RKO (cell line): ENCODE measurements around the gene MAD1L1.
"Not testable (repeated sequence)": the region's sequence is repeated elsewhere in the genome, so short reads cannot be mapped to it uniquely, and the experiment has no call there.

Experiments
- DNase-seq: peaks from one replicate; pipeline ENCODE4 v3.0.0-alpha.2; 2016; ENCODE audit warnings: low spot score

Gene MAD1L1

GRCh38 chr7:1863091-1863900 lies 369.4 kb downstream of the MAD1L1 start:
- no peak for DNase-seq

- no peak for DNase-seq
Observed at GRCh38 chr7:1862560-1862959, 370.2 kb downstream of the MAD1L1 start.

GRCh38 chr7:1861799-1862458 lies 370.8 kb downstream of the MAD1L1 start:
- DNase-seq = no peak

- not testable (repeated sequence) for DNase-seq
Observed at GRCh38 chr7:1860881-1861798, 371.6 kb downstream of the MAD1L1 start.

GRCh38 chr7:1859266-1860035 lies 373.3 kb downstream of the MAD1L1 start:
- DNase-seq = no peak

DNA sequence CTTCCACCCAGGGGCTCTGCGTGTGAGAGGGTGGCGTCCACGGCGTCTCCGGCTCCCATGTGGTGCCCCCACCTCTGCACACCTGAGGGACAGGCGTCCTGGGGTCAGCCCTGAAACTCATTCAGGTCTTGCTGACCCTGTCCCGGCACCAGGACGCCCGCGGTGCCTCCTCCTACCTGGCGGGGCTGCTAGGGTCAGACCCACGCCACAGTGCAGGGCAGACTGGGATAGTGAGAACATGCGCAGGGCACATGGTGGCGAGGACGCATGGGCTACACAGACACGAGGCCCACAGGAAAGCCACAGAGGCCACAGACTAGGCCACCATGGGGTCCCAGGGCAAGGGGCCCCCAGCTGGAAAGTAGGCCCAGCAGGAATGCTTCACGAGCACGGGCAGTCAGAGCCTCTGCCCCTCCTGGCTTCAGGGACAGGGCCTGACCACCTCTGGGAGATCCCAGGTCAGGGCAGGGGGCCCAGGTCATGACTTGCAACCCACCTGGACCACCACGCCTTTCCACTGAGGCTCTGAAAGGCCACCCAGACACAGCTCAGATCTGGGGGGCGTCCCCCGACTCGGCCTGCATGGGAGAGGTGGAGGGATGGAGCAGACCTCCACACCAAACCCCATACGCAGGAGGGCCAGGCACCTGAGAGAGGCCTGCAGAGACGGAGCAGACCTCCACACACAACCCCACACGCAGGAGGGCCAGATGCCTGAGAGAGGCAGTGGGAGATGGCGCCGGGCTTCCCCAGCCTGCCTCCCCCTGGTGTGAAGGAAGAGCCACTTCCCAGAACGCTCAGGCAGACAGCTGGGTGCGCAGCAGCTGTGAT lies 374.1 kb downstream of the MAD1L1 start:
- no peak for DNase-seq

DNA sequence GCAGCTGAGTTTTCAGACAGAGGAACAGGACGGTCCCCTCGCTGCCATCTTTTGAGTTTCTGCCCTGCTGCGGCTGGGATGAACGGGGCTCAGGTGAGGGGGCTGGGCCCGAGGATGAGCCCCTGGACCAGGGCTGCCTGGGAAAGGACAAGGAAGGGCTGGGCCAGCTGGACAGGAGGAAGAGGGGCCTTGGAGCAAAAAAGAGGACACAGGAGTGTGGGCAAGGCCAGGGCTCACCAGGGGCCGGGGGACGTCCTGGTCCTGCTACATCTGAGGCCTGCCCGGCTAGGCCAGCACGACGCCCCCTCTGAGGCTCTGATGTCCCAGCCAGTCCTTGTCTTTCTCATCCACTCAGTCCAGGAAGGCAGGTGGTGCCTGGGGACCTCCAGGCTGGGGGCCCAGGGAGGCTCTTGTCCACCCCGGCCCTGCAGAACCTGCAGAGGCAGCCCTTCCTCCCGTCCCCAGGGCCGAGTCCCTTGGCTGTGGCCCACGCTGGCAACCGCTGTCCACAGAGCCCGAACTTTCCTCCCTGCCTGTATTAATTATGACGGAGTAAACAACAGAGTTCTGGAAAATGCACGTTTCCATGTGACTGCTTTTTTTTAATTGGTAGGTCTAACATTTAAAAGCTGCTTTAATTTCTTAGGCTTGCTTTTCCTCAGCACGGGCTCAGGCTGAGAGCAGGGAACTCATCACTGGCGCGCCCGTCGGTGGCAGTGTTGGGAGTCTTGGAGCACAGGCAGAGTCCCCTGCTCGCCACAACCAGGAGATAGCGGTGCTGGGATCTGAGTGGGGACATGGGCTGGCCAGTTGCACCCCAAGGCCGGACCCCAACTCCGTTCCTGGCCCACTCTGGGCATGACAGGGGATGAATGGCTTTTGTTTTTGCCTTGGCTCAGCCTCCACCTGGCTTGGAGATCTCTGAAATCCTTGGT lies 375.0 kb downstream of the MAD1L1 start:
- DNase-seq = no peak

DNA sequence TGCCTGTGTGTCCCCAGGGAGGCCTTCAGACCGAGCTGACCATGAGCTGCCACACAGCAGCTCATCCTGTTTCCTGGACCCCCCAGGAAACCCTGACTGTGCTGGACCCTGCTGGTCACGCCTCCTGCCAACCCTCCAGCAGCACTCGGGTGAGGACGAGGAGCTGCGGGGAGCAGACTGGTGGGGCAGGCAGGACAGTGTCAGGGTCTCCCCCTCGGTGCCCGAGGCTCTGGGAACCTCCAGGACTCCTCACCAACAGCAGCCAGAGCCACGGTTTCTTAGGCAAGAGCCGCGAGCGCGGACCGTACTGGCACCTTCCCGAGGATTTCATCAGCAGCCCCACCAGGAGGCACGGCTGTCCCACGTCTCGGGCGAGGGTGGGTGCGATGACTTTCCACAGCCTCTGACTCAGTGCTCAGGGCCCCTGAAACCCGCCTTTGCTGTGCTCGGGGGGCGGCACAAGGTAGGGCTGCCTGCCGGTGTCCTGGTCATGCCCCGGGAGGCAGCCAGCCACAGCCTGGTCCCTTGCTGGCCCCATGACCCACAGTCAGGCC lies 375.8 kb downstream of the MAD1L1 start:
- no peak for DNase-seq

- no peak for DNase-seq
Observed at GRCh38 chr7:1856161-1856887, 376.4 kb downstream of the MAD1L1 start.

DNA sequence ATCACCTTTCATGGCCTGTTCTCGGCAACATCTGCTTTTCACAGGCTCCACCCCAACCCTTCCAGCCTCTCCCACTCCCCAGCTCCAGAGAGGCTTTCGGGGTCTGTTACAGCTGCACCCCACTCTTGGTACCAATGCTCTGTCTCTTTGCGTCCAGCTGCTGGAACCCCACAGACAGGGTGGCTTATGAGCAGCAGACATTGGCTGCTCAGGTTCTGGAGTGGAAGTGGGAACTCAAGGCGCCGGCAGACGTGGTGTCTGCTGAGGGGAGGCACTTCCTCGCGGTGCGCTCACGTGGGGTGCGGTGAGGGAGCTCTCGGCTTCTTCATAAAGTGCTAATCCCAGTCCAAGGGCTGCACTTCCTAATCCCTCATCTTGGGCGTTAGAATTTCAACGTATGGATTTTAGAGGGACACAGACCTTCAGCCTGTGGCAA lies 377.0 kb downstream of the MAD1L1 start:
- no peak for DNase-seq

DNA sequence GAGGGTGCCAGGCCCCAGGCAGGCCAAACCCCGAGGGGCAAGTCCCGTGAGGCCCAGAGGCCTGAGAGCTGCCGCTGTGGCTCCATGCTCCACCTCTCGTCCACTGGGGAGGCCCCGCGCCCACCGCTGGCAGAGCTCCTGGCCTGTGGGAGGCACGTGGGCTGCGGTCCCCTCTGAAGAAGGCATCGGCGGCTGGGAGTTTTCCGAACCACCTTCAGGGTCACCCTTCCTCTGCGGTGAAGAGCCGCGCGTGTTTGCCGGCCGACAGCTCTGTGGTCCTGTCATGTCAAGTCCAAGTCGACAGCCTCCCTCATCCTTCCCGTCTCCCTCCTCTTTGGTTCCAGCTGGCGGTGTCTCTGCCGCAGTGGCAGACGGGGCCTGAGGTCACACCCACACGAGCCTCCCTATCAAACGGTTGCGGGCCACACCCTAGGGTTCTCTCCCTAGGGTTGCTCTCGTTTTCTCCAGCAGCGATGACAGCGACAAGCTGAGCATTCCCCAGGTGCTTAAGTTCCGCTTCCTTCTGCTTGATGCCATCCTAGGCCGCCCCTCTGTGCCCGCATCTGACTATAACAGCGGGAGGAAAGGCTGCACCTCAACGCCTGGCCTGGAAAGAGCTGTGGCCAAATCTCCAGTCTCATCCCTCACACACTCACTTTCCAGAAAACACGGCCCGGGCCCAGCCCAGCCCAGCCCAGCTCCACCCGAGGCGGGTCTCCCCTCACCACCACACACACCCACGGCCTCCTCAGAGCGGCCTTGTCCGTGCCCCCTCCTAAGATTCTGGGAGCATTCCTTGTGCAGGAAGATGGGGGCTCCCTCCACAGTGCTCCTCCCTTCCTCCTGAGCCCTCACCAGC lies 377.6 kb downstream of the MAD1L1 start:
- DNase-seq = no peak

DNA sequence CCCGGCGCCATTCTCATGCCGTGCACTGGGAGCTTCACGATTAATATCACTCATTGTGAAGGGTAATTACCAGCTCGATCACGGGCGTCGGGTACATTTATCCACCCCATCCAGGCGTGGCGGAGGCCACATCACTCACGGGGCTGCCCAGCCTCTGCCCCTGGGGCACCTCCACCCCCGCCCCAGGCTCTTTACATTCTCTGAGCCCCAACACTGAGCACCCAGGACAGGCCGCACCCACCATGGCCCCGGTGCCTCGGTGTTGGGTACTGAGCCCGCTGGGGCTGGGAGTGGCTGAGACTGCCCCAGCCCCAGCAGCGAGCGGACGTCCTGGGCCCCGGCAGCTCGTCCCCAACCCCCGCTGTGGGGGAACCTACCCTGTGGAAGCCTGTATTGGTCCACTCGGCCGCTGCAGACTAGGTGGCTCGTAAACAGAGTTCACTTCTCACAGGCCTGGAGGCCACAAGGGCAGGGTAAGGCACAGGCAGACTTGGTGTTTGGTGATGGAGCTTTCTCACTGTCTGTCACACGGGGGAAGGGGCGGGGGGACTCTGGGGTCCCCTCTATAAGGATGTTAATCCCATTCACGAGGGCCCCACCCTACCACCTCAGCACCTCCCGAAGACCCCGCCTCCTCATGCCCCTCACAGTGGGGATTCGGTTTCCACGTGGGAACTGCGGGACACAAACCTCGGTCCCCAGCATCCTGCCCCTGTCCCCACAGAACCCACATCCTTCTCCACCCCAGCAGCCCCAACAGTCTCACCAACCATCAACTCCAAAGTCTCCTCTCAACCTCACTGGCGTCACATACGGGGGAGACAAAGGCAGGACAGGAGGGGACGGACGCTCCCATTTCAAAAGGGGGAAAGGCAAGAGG lies 378.5 kb downstream of the MAD1L1 start:
- DNase-seq = no peak

DNA sequence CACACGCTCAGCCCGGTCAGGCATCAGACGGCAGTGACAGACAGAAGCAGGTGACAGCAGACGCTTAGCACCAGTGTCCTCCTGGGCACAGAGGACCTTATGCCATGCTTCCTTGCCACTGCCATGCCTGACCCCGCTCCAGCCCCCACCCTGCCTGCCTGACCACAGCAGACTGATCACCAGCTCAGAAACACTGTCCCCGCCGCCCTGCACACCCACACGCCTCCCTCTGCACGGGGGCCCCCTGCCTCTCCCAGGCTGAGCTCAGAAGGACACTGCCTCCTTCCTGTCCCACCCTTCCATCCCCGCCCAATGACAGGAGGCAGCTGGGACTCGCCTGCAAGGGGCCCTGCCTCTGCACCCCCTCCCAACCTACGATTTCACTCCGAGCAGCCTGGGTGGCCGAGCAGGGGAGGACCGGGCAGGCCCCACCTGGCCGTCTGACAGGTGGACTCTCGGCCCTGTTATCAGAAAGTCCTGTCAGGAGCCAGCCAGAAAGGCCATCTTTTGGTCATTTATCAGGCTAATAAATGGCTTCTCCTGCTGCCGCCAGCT lies 379.2 kb downstream of the MAD1L1 start:
- DNase-seq = no peak

DNA sequence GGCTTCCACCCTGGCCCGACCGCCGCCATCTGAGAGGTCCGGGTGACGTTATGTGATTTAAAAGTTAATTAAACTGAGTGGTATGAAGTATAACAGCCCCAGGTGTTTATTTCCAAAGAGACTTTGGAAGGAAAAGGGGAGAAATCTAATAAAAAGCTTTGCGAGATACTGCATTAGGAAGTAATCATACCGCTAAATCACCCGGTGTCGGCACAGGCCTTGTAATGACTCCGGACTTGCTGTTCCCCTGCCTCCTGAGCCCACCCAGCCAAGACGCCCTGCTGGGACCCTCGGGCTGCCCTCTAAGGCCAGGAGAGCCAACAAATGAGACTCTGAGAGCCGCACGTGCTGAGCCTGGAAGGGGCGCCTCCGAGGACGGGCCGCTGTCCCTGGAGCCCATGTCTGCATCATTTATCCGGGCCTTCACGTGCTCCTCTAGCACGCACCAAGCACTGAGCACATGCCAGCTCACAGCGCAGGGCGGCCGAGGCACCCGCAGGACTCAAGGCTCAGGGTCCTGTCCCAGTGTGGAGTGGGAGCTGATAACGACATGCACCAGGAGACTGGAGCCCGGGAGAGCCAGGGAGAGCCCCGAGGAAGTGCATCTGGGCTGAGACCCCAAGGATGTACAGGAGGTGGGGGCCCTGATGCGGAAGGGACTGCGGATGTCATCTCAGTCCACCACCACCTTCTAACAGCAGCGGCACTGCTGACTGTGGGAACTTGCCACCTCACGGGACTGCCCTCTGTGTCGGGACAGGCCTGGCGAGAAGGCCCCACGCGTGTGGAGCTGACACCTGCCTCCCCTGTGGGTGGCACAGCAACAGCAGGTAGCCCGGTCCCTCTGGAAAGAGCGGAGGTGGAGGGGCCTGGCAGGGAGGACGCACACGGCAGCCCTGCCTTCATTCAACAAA lies 380.0 kb downstream of the MAD1L1 start:
- DNase-seq = no peak
